Activated T-cell treated with anti-CD3 and anti-CD28 coated beads for 1 hour (primary cell): Measurements from ENCODE around the gene SOCS4.
"Not testable (repeated sequence)": the region's sequence is repeated elsewhere in the genome, so short reads cannot be mapped to it uniquely, and the experiment has no call there.

Experiments used
- DNase-seq: peaks from one replicate; pipeline ENCODE4 v3.0.0-alpha.2; 2020; ENCODE audit warnings: low read depth

SOCS4 gene

GRCh38 chr14:55052269-55052930 lies 25.4 kb downstream of the SOCS4 start:
- no peak for DNase-seq

- DNase-seq = no peak
These were observed 26.0 kb downstream of the SOCS4 start for GRCh38 chr14:55053018-55053417.

GRCh38 chr14:55053500-55053899 lies 26.5 kb downstream of the SOCS4 start:
- no peak for DNase-seq

- no peak for DNase-seq
These were observed 27.1 kb downstream of the SOCS4 start for GRCh38 chr14:55054098-55054497.

GRCh38 chr14:55057919-55058318 lies 30.9 kb downstream of the SOCS4 start:
- DNase-seq = no peak

GRCh38 chr14:55059333-55059732 lies 32.3 kb downstream of the SOCS4 start:
- DNase-seq = no peak

GRCh38 chr14:55062517-55063351 lies 35.7 kb downstream of the SOCS4 start:
- no peak for DNase-seq

GRCh38 chr14:55064896-55065295 lies 37.9 kb downstream of the SOCS4 start:
- not testable (repeated sequence) for DNase-seq

GRCh38 chr14:55065411-55065810 lies 38.4 kb downstream of the SOCS4 start:
- DNase-seq = no peak

GRCh38 chr14:55066223-55066622 lies 39.2 kb downstream of the SOCS4 start:
- no peak for DNase-seq

GRCh38 chr14:55070981-55071411 lies 44.0 kb downstream of the SOCS4 start:
- DNase-seq = no peak

GRCh38 chr14:55071870-55072640 lies 45.0 kb downstream of the SOCS4 start:
- DNase-seq = no peak

- DNase-seq = no peak
These were observed 46.8 kb downstream of the SOCS4 start for GRCh38 chr14:55073856-55074255.

GRCh38 chr14:55074662-55075061 lies 47.6 kb downstream of the SOCS4 start:
- DNase-seq = no peak

GRCh38 chr14:55075628-55076175 lies 48.7 kb downstream of the SOCS4 start:
- no peak for DNase-seq

GRCh38 chr14:55077170-55078151 lies 50.4 kb downstream of the SOCS4 start:
- no peak for DNase-seq

GRCh38 chr14:55079961-55080360 lies 52.9 kb downstream of the SOCS4 start:
- not testable (repeated sequence) for DNase-seq

GRCh38 chr14:55084401-55085059 lies 57.5 kb downstream of the SOCS4 start:
- no peak for DNase-seq

- no peak for DNase-seq
These were observed 58.1 kb downstream of the SOCS4 start for GRCh38 chr14:55085060-55085660.

GRCh38 chr14:55086938-55087337 lies 59.9 kb downstream of the SOCS4 start:
- DNase-seq = no peak
